Measurements from ENCODE around the gene KCTD7. TPM values are rescaled to one million over a fixed set of nuclear protein-coding genes. Genes with fewer than 3 reads are reported as not detected.
"Not testable (repeated sequence)": the region's sequence is repeated elsewhere in the genome, so short reads cannot be mapped to it uniquely, and the experiment has no call there.

Gene KCTD7
- total RNA-seq, 1 experiment from 2014 or later: 17.3 TPM

DNA sequence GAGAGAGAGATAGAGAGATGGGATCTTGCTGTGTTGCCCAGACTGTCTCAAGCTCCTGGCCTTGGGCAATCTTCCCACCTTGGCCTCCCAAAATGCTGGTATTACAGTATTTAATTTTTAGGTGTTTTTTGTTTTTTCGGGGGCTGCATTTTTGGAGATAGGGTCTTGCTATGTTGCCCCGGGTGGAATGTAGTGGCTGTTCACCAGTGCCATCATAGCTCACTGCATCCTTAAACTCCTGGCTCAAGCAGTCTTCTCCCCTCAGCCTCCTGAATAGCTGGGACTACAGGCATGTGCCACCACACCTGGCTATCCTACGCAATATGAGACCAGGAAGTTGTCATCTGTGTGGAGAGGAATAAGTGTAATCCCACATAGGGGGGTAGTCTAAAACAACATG, 42.4 kb downstream of the KCTD7 start:
- Mint-ChIP-seq H3K27ac (ENCODE audit: unreplicated experiment) (no peak overlapping the region), H3K4me3 (ENCODE audit: unreplicated experiment) (no peak overlapping the region), H3K9me3 (ENCODE audit: unreplicated experiment) (no peaks in the 10 kb centered on the region), H3K27me3 (ENCODE audit: insufficient read depth, unreplicated experiment) (no peaks in the 10 kb centered on the region), H3K4me1 (ENCODE audit: low read depth, unreplicated experiment) (no peaks in the 10 kb centered on the region), H3K36me3 (ENCODE audit: insufficient read depth, unreplicated experiment) (peaks cover 19% of the 10 kb centered on the region)
- TF ChIP-seq, protein P1, sequence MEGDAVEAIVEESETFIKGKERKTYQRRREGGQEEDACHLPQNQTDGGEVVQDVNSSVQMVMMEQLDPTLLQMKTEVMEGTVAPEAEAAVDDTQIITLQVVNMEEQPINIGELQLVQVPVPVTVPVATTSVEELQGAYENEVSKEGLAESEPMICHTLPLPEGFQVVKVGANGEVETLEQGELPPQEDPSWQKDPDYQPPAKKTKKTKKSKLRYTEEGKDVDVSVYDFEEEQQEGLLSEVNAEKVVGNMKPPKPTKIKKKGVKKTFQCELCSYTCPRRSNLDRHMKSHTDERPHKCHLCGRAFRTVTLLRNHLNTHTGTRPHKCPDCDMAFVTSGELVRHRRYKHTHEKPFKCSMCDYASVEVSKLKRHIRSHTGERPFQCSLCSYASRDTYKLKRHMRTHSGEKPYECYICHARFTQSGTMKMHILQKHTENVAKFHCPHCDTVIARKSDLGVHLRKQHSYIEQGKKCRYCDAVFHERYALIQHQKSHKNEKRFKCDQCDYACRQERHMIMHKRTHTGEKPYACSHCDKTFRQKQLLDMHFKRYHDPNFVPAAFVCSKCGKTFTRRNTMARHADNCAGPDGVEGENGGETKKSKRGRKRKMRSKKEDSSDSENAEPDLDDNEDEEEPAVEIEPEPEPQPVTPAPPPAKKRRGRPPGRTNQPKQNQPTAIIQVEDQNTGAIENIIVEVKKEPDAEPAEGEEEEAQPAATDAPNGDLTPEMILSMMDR (IDR thresholded peaks at IDR 0.05; ENCODE audit: insufficient read depth in 1 of 2, low read depth in 1 of 2, low read length in 1 of 2, severe bottlenecking in 1 of 2, unreplicated experiment in 1 of 2): no peak
- peaks cover 2% of the 10 kb centered on the region for H3K36me3 ChIP-seq (ENCODE audit: control insufficient read depth, insufficient read depth, low read length)
- H3K4me1 ChIP-seq: no peaks in the 10 kb centered on the region
- BruUV-seq (replicated peaks): no TSS peak
- H3K27me3 ChIP-seq (replicated peaks; ENCODE audit: control insufficient read depth, insufficient read depth, low read length): no peaks in the 10 kb centered on the region
- H3K9me3 ChIP-seq: no peaks in the 10 kb centered on the region
- POLR2A ChIA-PET: no interaction called here
- intact Hi-C loops (cut with micrococcal nuclease; ENCODE audit: unreplicated experiment): no loop called here
- CTCF ChIA-PET: no interaction called here
- peak in 1 of 2 experiments; percentile 16 for DNase-seq
- no peak overlapping the region for H3K4me3 ChIP-seq (ENCODE audit: low read depth, low read length)

DNA sequence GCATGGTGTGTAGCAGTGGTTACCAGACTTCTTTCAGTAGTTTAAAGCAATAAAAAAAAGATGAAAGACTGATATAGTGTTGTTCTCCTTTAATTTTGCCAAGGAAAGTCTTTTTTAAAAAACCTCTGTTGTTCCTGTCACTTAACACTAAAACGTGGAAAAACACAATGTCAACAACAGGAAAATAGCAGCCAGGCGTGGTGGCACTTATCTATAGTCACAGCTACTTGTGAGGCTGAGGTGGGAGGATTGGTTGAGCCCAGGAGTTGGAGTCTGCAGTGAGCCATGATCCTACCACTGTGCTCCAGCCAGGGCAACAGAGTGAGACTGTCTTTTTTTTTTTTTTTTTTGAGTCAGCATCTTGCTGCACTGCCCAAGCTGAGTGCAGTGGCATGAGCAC, 42.8 kb downstream of the KCTD7 start:
- H3K9me3 ChIP-seq; CTCF ChIA-PET; BruUV-seq (replicated peaks); H3K4me3 Mint-ChIP-seq (ENCODE audit: unreplicated experiment); H3K27me3 Mint-ChIP-seq (ENCODE audit: insufficient read depth, unreplicated experiment); H3K4me1 ChIP-seq; H3K36me3 ChIP-seq (ENCODE audit: control insufficient read depth, insufficient read depth, low read length); H3K4me3 ChIP-seq (ENCODE audit: low read depth, low read length); H3K9me3 Mint-ChIP-seq (ENCODE audit: unreplicated experiment); H3K4me1 Mint-ChIP-seq (ENCODE audit: low read depth, unreplicated experiment); H3K27me3 ChIP-seq (replicated peaks; ENCODE audit: control insufficient read depth, insufficient read depth, low read length); DNase-seq; intact Hi-C loops (cut with micrococcal nuclease; ENCODE audit: unreplicated experiment); H3K27ac Mint-ChIP-seq (ENCODE audit: unreplicated experiment); POLR2A ChIA-PET: not testable (repeated sequence)
- peaks cover 18% of the 10 kb centered on the region for H3K36me3 Mint-ChIP-seq (ENCODE audit: insufficient read depth, unreplicated experiment)

DNA sequence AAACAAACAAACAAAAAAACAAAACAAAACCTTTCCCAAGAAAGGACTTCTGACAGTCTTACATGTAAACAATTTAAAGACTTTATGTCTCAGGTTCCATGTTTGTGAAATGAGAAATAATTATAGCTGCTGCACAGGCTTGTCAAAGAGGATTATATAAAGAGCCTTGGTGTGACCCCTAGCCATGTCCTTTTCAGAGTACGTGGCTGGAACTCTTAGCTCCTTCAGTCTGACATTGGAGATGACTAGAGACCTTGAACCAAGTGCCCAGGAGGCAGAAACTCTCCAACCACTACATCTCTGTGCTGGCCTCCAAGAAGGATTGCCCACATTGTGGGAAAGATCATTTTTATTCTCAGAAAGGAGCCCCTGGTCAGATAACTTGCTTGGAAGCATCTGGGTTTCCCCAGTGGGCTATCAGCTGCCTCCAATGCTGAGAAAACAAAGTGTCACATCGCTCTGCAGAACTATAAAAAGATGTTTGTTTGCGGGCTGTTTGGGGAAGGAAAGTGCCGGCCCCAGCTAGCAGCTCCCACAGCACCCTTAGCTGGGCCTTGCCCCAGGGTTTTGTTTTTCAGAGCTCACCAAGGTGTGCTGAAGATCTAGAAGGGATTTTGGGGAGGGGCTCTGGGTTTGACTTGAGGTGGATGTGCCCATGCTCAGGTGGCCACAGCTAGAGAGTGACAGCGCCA, 43.9 kb downstream of the KCTD7 start:
- intact Hi-C loops (cut with micrococcal nuclease; ENCODE audit: unreplicated experiment); H3K27ac Mint-ChIP-seq (ENCODE audit: unreplicated experiment); H3K9me3 Mint-ChIP-seq (ENCODE audit: unreplicated experiment); H3K27me3 ChIP-seq (replicated peaks; ENCODE audit: control insufficient read depth, insufficient read depth, low read length); BruUV-seq (replicated peaks); CTCF ChIA-PET; H3K27me3 Mint-ChIP-seq (ENCODE audit: insufficient read depth, unreplicated experiment); H3K4me3 Mint-ChIP-seq (ENCODE audit: unreplicated experiment); DNase-seq; H3K4me1 Mint-ChIP-seq (ENCODE audit: low read depth, unreplicated experiment); H3K36me3 ChIP-seq (ENCODE audit: control insufficient read depth, insufficient read depth, low read length); H3K4me3 ChIP-seq (ENCODE audit: low read depth, low read length); H3K4me1 ChIP-seq; H3K9me3 ChIP-seq: not testable (repeated sequence)
- H3K36me3 Mint-ChIP-seq (ENCODE audit: insufficient read depth, unreplicated experiment): peaks cover 17% of the 10 kb centered on the region
- POLR2A ChIA-PET: interaction anchor here (0.6 kb wide), 1 partner anchor 17 kb away, joined by 3 read pairs; no protein-coding TSS in a partner anchor

DNA sequence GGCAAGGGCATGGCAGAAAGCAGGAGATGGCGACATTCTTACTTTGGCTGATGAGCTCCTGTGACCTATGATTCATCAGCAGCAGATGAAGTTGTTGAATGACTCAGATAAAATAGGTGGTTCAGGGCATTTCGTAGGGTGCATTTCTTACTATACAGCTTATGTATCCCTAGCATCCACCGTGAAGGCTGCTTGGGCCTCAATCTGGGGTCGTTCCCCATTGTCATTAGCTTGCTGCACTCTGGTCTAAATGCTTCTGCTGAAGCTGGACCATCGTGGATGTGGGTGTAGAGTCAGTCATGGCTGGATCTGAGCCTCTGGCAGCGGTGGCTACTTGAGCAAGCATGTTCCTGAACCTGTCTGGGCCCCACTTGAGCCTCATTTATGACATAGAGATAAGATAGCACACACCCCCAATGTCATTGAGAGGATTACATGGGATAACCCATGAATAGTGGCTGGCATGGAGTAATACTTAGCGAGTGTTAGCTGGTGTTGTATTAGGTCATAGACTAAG, 44.5 kb downstream of the KCTD7 start:
- H3K27me3 ChIP-seq (replicated peaks; ENCODE audit: control insufficient read depth, insufficient read depth, low read length); H3K4me1 Mint-ChIP-seq (ENCODE audit: low read depth, unreplicated experiment); H3K4me3 ChIP-seq (ENCODE audit: low read depth, low read length); H3K4me3 Mint-ChIP-seq (ENCODE audit: unreplicated experiment); H3K4me1 ChIP-seq; CTCF ChIA-PET; BruUV-seq (replicated peaks); H3K36me3 ChIP-seq (ENCODE audit: control insufficient read depth, insufficient read depth, low read length); H3K9me3 ChIP-seq; H3K9me3 Mint-ChIP-seq (ENCODE audit: unreplicated experiment); H3K27ac Mint-ChIP-seq (ENCODE audit: unreplicated experiment); H3K27me3 Mint-ChIP-seq (ENCODE audit: insufficient read depth, unreplicated experiment); intact Hi-C loops (cut with micrococcal nuclease; ENCODE audit: unreplicated experiment): not testable (repeated sequence)
- H3K36me3 Mint-ChIP-seq (ENCODE audit: insufficient read depth, unreplicated experiment): peaks cover 23% of the 10 kb centered on the region
- peak in 1 of 2 experiments; percentile 32 for DNase-seq
- POLR2A ChIA-PET: interaction anchor here (0.6 kb wide), 1 partner anchor 18 kb away, joined by 3 read pairs; no protein-coding TSS in a partner anchor

Measured in Caco-2 (cell line).